ENCODE results near the gene GP5.

The GP5 gene

GRCh38 chr3:194376241-194376560 lies 22.9 kb downstream of the GP5 start:
- DNase-seq (ENCODE audit: low spot score): no peak

GRCh38 chr3:194375473-194376240 lies 23.4 kb downstream of the GP5 start:
- DNase-seq (ENCODE audit: low spot score): no peak

GRCh38 chr3:194374935-194375334 lies 24.1 kb downstream of the GP5 start:
- no peak for DNase-seq (ENCODE audit: low spot score)

- no peak for DNase-seq (ENCODE audit: low spot score)
Observed at GRCh38 chr3:194373899-194374298, 25.2 kb downstream of the GP5 start.

- no peak for DNase-seq (ENCODE audit: low spot score)
Observed at GRCh38 chr3:194373028-194373427, 26.0 kb downstream of the GP5 start.

GRCh38 chr3:194370753-194371152 lies 28.3 kb downstream of the GP5 start:
- no peak for DNase-seq (ENCODE audit: low spot score)

- no peak for DNase-seq (ENCODE audit: low spot score)
Observed at GRCh38 chr3:194369522-194370279, 29.4 kb downstream of the GP5 start, which contains the start of gene LRRC15. Gene LRRC15 (minus strand): TSS chr3:194369743. CDS start chr3:194361043, 8,700 bp downstream.

GRCh38 chr3:194368918-194369317 lies 30.1 kb downstream of the GP5 start:
- no peak for DNase-seq (ENCODE audit: low spot score)

- no peak for DNase-seq (ENCODE audit: low spot score)
Observed at GRCh38 chr3:194367992-194368841, 30.8 kb downstream of the GP5 start.

GRCh38 chr3:194365978-194366490 lies 33.0 kb downstream of the GP5 start:
- DNase-seq (ENCODE audit: low spot score): no peak

GRCh38 chr3:194365526-194365925 lies 33.5 kb downstream of the GP5 start:
- no peak for DNase-seq (ENCODE audit: low spot score)

GRCh38 chr3:194364652-194365434 lies 34.2 kb downstream of the GP5 start:
- no peak for DNase-seq (ENCODE audit: low spot score)

GRCh38 chr3:194364314-194364651 lies 34.8 kb downstream of the GP5 start:
- DNase-seq (ENCODE audit: low spot score): no peak

GRCh38 chr3:194360568-194360967 lies 38.5 kb downstream of the GP5 start:
- no peak for DNase-seq (ENCODE audit: low spot score)

- no peak for DNase-seq (ENCODE audit: low spot score)
Observed at GRCh38 chr3:194357681-194358080, 41.4 kb downstream of the GP5 start.

GRCh38 chr3:194355379-194355778 lies 43.7 kb downstream of the GP5 start:
- DNase-seq (ENCODE audit: low spot score): no peak

- no peak for DNase-seq (ENCODE audit: low spot score)
Observed at GRCh38 chr3:194354315-194354714, 44.8 kb downstream of the GP5 start.

- DNase-seq (ENCODE audit: low spot score): no peak
Observed at GRCh38 chr3:194352667-194353246, 46.3 kb downstream of the GP5 start.

GRCh38 chr3:194351952-194352536 lies 47.0 kb downstream of the GP5 start:
- no peak for DNase-seq (ENCODE audit: low spot score)

- DNase-seq (ENCODE audit: low spot score): no peak
Observed at GRCh38 chr3:194351080-194351672, 47.9 kb downstream of the GP5 start, which contains the start of gene CPN2. Gene CPN2 (minus strand): TSS chr3:194351328. CDS start chr3:194342702, 8,626 bp downstream.

All from hematopoietic multipotent progenitor cell treated with erythropoietin and hydrocortisone succinate and interleukin-3 and kit ligand, for 15 days (in vitro differentiated cells).